Measurements from ENCODE around the gene PLIN1.

The PLIN1 gene

DNA sequence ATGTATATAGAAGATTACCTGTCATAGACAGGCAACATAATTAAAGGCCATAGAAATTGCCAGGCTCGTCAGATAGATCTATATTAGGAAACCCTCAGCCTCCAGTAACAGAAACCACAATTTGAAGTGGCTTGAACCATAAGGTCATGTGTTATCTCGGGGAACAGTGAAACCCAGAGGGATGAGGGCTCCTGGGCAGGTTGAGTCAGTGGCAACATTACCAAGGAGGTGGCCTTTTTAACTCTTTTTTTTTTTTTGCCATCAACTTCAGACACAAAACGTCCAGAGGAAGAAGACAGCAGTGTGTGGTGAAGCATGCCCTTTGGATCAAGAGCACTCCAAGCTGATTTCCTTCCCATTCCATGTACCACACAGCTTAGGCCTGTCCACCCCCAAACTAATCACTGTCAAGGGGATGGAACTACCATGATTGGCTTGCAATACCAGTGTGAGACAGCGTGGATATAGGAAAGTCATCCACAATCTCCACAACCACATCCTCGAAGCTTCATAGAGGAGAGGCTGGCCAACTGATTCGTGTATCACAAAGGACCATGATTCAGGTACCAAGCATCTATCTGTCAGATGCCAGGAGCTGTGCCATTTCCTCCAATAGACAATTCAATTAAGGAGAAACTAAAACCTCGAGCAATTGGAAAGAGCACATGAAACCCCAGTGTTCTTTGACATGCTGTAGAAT, 22.9 kb downstream of the PLIN1 start:
- TF ChIP-seq, protein P1, sequence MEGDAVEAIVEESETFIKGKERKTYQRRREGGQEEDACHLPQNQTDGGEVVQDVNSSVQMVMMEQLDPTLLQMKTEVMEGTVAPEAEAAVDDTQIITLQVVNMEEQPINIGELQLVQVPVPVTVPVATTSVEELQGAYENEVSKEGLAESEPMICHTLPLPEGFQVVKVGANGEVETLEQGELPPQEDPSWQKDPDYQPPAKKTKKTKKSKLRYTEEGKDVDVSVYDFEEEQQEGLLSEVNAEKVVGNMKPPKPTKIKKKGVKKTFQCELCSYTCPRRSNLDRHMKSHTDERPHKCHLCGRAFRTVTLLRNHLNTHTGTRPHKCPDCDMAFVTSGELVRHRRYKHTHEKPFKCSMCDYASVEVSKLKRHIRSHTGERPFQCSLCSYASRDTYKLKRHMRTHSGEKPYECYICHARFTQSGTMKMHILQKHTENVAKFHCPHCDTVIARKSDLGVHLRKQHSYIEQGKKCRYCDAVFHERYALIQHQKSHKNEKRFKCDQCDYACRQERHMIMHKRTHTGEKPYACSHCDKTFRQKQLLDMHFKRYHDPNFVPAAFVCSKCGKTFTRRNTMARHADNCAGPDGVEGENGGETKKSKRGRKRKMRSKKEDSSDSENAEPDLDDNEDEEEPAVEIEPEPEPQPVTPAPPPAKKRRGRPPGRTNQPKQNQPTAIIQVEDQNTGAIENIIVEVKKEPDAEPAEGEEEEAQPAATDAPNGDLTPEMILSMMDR (IDR thresholded peaks at IDR 0.05; ENCODE audit: low read depth, low read length, missing control alignments): no peak
- Histone ChIP-seq H3K27me3 (replicated peaks) (no peaks in the 10 kb centered on the region), H3K36me3 (replicated peaks) (peaks cover 3% of the 10 kb centered on the region), H3K27ac (no peak overlapping the region), H3K4me3 (ENCODE audit: low read depth, low read length) (no peak overlapping the region)
- in situ Hi-C loops (cut with HindIII; ENCODE audit: low pct_ligation_motif_present, low sequenced_read_pairs): no loop called here
- DNase-seq: no peak

DNA sequence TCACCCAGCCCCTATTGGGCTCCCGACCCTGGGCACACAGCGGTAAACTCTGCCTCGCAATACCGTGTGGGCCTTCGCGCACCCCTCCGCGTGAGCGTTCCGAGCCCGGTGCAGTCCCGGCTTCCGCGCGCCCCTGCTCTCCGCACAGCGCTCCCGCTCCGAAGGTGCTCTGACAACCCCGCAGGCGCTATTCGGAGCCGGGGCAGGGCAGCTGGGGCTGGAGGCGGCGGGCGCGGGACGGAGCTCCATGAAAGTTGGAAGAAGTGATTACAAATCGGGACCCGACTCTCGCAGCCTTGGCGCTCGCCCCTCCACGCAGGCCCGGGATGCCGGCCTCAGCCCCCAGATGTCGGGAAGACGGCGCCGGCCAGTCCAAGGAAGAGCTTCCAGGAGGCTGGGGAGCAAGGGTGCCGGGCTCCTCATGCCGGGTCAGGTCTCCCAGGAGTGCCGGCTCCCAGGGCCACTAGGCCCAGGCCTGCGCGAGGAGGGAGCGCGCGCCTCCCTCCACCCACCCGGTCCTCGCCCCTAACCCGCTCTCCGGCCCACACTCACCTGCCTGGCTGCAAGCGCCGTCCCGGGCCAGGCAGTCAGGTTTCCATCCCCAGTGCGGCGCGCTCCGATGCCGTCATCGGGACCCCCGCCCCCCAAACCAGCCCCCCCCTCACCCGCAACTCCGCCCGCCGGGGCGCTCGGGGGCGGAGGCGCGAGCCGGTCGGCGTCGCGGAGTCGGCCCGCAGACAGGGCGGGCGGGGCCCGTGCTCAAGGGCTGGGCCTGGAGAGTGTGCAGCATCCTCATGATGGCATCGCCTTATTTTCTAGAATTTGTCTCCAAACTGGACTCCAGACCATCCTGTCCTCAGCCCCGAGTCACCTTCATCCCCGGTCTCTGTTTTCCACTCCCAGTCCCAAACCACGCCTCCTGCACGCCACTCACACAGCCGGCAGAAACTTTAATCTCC, 24.0 kb downstream of the PLIN1 start, which contains the start of gene KIF7:
Gene KIF7, minus strand, starts transcription at position 621 of the 959 bp plus-strand sequence. CDS start 2,537 bp downstream, outside the sequence.
- Histone ChIP-seq H3K36me3 (replicated peaks) (peaks cover 3% of the 10 kb centered on the region), H3K4me3 (ENCODE audit: low read depth, low read length) (peak within 1 kb of the TSS; percentile 73), H3K27ac (no peak within 1 kb of the TSS), H3K27me3 (replicated peaks) (no peaks in the 10 kb centered on the region)
- peak; percentile 16 for DNase-seq
- TF ChIP-seq, protein P1 (IDR thresholded peaks at IDR 0.05; ENCODE audit: low read depth, low read length, missing control alignments): no peak
- in situ Hi-C loops (cut with HindIII; ENCODE audit: low pct_ligation_motif_present, low sequenced_read_pairs): no loop called here

DNA sequence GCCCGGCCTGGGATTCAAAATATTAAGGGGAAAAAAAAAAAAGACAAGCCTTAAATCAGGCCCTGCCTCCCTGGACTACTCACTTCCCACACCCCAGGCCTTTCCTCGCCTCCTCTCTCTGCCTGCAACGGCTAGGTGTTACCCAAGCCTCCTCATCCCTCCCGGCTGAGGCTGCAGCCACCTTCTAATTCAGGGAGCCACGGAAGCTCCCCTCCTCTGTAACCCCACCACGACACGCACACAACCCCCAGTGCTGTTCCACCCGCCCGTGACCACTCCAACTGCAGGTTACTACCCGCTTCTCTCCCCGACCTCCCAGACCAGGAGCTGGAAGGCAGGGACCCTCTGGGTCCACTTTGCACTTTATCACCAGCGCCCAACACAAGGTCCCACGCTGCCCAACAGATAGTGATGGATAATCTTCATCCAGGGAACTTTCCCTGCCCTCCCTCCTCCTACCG, 24.8 kb downstream of the PLIN1 start:
- Histone ChIP-seq H3K4me3 (ENCODE audit: low read depth, low read length) (peak overlapping the region; percentile 73), H3K27ac (no peak overlapping the region), H3K36me3 (replicated peaks) (peaks cover 3% of the 10 kb centered on the region), H3K27me3 (replicated peaks) (no peaks in the 10 kb centered on the region)
- TF ChIP-seq, protein P1 (IDR thresholded peaks at IDR 0.05; ENCODE audit: low read depth, low read length, missing control alignments): no peak
- in situ Hi-C loops (cut with HindIII; ENCODE audit: low pct_ligation_motif_present, low sequenced_read_pairs): no loop called here
- DNase-seq: no peak

DNA sequence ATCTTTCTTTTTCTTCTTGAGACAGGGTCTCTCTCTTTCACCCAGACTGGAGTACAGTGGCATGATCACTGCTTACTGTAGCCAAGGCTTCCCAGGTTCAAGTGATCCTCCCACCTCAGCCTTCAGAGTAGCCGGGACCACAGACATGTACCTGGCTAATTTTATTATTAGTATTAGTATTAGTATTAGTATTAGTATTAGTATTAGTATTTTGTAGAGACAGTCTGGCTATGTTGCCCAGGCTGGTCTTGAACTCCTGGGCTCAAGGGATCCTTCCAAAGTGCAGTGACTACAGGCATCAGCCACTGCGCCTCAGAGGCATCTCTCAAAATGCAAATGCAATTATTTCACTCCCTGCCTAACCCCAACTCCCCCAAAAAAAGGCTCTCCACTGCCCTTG, 25.6 kb downstream of the PLIN1 start:
- Histone ChIP-seq H3K4me3 (ENCODE audit: low read depth, low read length) (no peak overlapping the region), H3K27ac (no peak overlapping the region), H3K36me3 (replicated peaks) (peaks cover 4% of the 10 kb centered on the region), H3K27me3 (replicated peaks) (no peaks in the 10 kb centered on the region)
- DNase-seq: no peak
- in situ Hi-C loops (cut with HindIII; ENCODE audit: low pct_ligation_motif_present, low sequenced_read_pairs): no loop called here
- TF ChIP-seq, protein P1 (IDR thresholded peaks at IDR 0.05; ENCODE audit: low read depth, low read length, missing control alignments): no peak

DNA sequence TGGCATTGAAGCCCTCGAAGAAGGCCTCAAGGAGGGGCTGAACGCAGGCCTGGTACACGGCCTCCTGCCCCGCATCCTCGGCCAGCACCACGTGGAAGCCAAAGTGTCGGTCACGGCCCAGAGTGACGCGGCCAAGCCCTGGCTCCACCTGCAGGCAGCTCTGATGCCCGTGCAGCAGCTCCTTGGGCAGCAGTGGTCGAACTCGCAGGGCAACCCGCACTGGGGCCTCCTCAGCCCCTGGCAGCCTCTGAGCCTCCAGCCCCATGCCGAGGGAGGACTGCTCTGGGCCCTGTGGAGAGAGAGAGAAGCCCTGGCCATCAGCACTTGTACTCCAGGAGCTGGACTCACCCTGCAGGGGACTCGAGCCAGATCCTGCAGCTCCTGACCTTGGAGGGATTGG, 26.5 kb downstream of the PLIN1 start:
- H3K36me3 ChIP-seq (replicated peaks): peaks cover 8% of the 10 kb centered on the region
- in situ Hi-C loops (cut with HindIII; ENCODE audit: low pct_ligation_motif_present, low sequenced_read_pairs): no loop called here
- H3K27me3 ChIP-seq (replicated peaks): no peaks in the 10 kb centered on the region
- TF ChIP-seq, protein P1 (IDR thresholded peaks at IDR 0.05; ENCODE audit: low read depth, low read length, missing control alignments): peak; percentile 3
- H3K27ac ChIP-seq: no peak overlapping the region
- no peak overlapping the region for H3K4me3 ChIP-seq (ENCODE audit: low read depth, low read length)
- DNase-seq: no peak
